ENCODE results near the gene LEMD3.

Gene LEMD3

DNA sequence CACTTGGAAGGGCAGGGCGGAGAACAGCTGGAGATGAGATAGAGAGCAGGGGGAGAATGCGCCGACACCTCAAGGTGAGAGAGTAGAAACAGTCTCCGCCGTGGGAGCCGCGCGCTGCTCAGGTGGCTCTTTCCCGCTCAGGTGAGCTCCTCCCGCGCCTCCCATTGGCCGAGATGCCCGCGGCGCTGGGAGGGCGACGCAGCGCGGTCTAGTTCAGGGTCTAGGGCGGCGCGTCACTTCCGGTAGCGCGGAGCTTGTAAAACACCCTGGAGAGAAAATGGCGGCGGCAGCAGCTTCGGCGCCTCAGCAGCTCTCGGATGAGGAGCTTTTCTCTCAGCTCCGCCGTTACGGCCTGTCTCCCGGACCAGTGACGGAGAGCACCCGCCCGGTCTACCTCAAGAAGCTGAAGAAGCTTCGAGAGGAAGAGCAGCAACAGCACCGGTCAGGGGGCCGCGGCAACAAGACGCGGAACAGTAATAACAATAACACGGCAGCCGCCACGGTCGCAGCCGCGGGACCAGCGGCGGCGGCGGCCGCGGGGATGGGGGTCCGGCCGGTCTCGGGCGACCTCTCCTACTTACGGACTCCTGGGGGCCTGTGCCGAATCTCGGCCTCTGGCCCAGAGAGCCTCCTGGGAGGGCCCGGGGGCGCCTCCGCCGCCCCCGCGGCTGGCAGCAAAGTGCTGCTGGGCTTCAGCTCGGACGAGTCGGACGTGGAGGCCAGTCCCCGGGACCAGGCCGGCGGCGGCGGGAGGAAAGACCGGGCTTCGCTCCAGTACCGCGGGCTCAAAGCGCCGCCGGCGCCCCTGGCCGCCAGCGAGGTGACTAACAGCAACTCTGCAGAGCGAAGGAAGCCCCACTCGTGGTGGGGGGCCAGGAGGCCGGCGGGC is at the start of gene LEMD3:
LEMD3 (plus strand) TSS at position 264 of the 889 bp plus-strand sequence; CDS start at position 278, 14 bp downstream.
- DNase-seq (ENCODE audit: low spot score): peak; percentile 88

DNA sequence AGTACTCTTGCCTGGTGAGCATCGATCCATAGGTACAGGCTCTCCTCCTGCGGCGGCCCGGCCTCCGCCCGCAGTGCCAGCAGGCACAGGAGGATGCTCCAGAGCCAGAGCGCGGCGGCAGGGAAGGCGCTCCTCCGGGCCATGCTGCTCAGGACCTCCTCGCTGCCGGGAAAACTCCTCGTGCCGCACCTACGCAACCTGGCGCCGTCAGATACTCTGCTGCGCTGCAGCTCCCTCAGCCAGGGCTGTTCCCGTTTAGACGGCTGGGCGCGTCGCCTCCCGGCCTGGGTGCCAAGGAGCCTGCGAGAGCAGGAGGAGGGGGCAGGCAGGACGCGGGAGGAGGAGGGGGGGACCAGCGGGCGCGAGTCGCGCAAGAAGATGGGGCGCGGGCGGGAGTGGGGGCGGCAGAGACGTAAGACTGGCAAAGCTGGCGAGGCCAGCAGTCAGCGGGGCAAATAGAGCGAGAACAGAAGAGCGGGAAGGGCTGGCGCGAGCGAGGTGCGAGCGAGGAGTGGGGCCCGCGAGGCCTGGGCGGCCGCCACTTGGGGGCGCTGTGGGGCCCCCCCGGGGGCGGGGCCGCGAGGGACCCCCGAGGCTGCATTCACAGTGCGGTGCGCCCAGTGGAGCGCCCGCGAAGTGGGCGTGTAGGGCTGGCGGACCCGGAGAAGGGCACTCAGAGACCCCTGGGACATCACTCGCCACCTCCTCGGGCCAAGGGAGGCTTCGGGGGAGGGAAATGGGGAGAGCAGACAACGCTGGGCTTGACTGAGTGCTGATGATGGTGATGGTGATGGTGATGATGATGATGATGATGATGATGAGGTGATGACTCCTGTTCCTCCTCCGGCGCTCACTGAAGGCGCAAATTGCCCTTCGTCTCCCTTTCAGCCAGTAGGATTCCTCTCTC is 48.1 kb upstream of the LEMD3 start, which contains the start of gene WIF1:
WIF1 (minus strand) TSS at position 257 of the 907 bp plus-strand sequence; CDS start at position 143, 114 bp downstream.
- no peak for DNase-seq (ENCODE audit: low spot score)

DNA sequence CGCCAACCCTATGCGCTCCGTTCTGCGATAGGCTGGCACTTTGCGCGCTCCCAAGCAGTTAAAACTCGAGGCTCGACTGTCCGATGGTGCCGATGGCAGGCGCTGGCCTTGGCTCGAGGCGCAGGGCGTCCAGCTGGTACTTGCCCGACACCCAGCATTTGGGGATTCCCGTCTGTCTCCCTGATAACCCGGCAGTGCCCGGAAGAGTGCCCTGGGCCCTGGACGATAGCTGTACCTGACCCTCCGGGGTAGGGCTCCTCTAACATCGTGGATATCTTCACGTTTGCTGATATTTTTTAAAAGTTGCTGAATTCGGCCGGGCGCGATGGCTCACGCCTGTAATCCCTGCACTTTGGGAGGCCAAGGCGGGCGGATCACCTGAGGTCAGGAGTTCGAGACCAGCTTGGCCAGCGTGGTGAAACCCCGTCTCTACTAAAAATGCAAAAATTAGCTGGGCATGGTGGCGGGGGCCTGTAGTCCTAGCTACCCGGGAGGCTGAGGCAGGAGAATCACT is 47.4 kb upstream of the LEMD3 start:
- DNase-seq (ENCODE audit: low spot score): no peak

DNA sequence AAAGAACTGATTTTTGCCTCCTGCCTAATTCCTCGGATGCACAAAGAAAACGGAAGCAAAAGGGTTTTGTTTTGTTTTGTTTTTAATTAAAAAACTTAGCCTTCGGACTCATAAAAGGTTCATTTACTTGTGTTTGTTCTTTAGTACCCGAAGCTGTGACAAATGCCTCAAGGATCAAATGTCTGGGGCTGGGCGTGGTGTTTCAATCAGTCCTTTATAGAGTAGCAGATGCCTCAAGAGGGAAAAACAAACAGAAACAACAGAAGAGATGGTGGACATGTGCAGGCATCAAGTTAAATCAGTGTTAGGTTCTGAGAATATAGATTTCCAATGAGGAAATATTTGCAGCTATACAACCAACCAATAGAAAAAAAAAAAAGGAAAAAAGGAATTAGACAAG is 46.7 kb upstream of the LEMD3 start:
- no peak for DNase-seq (ENCODE audit: low spot score)

DNA sequence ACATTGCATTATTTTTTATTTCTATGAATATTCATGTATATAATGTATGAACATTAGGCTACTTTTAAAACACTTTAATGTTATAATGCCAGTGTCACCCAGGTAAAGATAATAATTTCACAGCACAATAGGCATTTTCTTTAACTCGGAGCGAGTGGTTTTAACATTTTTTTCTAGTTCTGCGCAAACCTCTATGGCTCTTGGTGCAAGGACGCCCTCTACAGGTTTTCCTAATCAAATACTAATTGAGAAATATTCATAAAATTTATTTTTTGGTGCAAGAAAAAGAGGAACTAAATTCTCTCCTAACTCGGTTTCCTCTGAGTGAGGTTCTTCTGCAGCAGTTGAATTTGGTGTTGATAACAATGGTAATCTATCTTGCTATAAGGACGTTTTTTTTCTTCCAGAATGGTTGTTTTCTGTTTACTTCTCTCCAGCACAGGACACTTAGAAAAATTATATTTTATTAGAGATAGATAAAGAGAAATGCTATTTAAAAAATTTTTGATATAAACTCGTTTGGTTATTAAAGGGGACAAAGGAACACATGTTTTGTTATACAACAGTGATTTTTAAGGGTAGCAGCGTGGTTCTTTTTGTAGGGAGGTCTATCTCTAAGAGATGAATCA is 45.8 kb upstream of the LEMD3 start:
- DNase-seq (ENCODE audit: low spot score): peak; percentile 55

DNA sequence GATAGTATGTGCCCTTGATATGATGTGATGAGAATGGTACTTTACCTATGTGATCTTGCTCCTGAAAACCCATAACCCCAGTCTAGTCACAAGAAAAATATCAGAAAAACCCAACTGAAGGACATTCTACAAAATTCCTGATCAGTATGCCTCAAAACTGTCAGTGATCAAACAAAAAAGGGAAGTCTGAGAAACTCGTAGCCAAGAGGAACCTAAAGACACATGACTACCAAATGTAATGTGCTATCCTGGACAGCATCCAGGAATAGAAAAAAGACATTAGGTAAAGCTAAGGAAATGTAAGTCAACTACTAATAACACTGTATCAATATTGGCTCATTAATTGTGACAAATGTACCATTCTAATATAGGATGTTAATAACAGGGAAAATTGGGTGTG is 44.1 kb upstream of the LEMD3 start:
- peak; percentile 16 for DNase-seq (ENCODE audit: low spot score)

DNA sequence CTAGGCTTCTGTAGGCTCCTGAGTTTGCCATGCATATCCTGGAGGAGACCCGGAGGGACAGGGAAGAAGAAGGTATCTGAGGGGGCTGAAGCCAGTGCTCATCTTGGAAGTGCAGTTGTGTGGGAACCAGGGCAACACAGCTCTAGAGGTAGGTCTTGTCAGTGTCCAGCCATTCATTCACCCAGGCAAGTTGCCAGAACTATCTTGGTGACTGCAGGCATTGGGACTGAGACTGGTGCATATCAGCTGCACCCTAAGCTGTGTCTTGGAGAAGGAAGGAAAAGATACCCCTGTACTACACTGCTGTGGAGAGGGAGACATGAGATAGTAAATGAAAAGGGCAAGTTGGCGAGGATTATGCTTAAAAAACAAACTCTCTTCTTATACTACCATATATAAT is 43.4 kb upstream of the LEMD3 start:
- DNase-seq (ENCODE audit: low spot score): peak; percentile 84

DNA sequence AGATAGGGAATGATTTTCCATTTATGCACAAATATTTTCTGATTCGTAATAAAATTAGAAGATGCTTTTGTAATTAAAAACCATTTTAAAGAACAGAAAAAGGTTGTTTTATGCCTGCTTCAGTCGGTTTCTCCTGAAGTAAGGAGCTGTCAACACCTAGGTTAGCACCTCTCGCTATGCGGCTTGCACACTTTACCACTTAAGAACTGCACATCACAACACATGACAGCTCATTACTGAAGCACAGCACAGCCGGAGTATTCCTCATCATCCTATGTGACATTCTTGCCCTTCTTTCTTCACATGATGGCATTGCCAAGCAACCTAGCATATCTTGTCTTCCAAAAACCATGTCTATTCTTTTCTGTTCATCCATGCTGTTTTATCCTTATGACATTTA is 42.9 kb upstream of the LEMD3 start:
- peak; percentile 24 for DNase-seq (ENCODE audit: low spot score)

DNA sequence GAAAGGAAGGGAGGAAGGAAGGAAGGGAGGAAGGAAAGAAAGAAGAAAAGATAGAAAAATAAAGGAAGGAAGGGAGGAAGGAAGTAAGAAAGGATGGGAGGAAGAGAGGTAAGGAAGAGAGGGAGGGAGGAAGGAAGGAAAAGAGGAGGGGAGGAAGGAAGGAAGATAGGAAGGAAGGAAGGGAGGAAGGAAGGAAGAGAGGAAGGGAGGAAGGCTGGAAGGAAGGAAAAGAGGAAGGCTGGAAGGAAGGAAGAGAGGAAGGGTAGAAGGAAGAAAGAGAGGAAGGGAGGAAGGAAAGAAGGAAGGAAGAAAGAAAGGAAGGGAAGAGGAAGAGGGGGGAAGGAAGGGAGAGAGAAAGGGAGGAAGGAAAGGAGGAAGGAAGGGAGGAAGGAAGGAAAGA is 35.5 kb upstream of the LEMD3 start:
- no peak for DNase-seq (ENCODE audit: low spot score)

DNA sequence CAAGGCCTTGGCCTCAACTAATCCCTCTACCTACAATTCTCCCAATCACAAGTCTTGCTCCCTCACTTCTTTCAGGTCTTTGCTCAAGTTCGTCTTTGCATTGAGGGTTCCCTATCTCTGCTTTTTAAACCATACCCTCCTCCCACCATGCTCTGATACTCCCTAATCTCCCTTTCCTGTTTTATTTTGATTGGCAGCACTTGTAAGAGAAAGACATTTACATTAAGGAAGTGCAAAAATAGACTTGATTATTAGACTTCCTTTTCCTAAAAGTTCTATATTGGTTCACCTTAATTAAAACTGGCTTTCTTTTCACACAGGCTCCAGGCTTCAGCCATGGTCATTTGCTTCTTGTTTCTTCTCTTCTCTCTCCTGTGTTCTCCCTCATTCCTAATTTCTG is 30.0 kb upstream of the LEMD3 start:
- no peak for DNase-seq (ENCODE audit: low spot score)

DNA sequence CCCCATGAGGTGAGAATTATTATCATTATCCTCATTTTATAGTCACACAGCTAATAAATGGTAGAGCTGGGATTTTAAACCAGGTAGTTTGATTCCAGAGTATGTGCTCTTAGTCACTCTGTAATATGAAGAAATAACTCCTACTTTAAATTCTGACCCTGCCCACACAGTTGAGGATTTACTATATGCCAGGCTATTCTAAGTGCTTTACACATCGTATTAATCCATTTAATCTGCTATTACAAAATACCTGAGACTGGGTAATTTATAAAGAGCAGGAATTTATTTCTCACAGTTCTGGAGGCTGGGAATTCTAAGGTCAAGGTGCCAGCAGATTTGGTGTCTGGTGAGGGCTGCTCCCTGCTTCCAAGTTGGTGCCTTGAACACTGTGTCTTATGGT is 28.6 kb upstream of the LEMD3 start:
- DNase-seq (ENCODE audit: low spot score): no peak

DNA sequence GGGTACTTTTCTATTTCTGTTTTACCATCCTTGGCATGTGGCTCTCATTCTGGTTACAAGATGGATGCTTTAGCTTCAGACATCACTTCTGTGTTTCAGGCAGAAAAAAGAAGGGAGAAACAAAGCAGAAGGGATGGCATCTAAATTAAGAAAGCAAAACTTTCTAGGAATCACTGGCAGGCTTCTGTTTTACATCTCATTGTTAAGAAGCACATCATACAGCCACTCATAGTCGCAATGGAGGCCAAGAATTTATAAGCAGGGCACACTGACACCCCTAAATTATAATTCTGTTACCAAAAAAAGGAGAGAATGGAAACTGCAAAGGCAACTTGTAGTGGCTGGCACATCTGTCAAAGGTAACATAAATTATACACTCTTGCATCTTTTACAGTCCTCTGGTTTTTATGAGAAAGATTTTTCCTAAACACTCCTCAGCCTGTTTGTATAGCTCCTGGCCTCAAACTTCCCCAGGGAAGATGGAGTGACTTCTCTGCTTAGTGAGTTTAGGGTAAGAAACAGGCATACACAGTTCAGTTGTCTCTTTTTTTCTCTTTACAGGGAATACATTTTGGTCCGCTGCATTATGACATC is 22.0 kb upstream of the LEMD3 start:
- DNase-seq (ENCODE audit: low spot score): no peak

DNA sequence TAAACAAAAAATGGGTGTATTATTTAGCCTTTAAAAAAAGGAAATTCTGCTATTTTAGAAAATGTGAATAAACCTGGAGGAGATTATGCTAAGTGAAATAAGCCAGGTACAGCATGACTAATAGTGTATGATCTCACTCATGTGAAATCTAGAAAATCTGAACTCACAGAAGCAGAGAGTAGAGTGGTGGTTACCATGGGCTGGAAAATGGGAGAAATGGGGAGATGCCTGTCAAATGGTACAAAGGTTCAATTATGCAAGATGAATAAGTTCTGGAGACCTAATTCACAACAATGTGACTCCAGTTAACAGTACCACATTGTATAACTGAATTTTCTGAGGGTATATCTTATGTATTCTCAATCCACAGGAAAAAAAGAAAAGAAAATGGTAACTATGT is 17.4 kb upstream of the LEMD3 start:
- no peak for DNase-seq (ENCODE audit: low spot score)

DNA sequence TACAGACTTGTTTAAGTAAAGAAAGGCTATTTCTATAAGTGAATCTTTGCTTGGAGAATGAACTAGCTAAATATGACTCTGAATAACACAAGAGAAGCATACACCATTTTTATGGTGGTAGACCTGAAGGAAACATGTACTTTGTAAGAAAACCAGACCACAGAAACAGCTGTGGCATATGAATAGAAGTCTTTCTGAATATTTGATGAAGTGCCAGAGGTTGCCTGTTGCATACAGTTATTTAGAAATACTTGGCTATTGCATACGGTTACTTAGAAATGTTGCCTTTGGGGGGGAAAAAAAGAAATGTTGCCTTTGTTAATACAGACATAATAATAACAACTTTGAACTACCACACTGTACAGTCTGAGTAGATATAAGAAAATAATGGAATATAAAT is 16.8 kb upstream of the LEMD3 start:
- DNase-seq (ENCODE audit: low spot score): no peak

DNA sequence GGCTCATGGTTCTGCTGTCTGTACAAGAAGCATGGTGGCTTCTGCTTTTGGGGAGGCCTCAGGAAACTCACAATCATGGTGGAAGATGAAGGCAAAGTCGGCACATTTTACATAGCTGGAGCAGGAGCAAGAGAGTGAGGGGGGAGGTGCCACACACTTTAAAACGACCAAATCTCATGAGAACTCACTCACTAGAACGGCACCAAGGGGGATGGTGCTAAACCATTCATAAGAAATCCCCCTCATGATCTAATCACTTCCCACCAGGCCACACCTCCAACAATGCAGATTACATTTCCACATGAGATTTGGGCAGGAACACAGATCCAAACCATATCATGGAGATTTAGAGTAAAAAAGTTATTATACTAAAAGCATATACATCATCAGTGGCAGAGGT is 13.6 kb upstream of the LEMD3 start:
- no peak for DNase-seq (ENCODE audit: low spot score)

DNA sequence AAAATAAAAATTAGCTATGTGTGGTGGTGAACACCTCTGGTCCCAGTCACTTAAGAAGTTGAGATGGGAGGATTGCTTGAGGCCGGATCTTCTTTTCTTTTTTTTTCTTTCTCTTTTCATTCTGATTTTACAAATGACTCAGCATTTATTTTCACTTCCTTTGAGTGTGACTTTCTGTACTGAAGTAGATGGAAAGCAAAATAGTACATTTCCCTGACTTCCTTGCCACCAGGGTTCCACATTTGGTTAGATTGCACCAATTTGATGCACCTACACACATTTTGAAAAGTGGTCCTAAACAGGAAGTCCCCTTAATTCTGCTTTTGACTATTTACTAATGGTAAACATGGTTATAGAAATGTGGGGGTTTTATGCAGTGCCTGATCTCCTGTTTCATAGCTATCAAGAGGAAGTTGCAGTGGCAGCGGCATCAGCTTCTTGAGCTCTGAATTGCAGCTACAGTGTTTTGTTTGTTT is 13.0 kb upstream of the LEMD3 start:
- no peak for DNase-seq (ENCODE audit: low spot score)

DNA sequence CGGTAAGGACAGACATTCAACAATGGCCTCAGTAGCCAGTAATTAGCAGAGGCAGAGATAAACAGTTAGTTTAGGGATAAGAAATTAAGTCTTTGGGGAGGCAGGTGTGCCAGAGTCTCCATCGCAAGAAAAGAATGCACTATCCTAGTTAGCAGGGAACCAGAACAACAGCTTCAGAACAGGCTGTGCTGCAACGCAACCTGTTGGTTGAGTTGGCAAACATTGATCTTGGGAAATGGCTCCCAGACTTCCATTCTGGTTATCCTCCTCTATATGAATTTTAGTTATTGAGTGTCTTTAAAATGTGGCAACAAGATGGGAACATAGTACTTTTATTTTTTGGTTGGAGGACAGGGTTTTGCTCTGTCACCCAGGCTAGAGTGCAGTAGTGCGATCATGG is 12.3 kb upstream of the LEMD3 start:
- no peak for DNase-seq (ENCODE audit: low spot score)

DNA sequence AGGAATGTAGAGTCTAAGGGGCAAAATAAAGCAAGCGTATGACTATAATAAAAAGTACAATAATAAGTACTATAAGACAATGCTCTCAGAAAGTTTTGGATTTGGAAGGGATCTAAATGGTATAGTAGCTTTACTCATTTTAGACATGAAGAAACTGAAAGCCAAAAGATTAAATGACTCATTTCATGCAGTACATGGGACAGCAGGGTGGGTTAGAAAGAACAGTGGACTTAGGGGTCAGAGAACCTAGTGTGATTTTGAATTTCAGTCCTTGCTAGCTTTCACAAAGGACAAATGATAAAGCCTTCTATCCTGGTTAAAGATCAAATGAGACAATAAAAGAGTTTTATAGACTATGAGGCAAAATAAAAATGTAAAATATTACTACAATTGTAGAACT is 6.8 kb upstream of the LEMD3 start:
- DNase-seq (ENCODE audit: low spot score): no peak

DNA sequence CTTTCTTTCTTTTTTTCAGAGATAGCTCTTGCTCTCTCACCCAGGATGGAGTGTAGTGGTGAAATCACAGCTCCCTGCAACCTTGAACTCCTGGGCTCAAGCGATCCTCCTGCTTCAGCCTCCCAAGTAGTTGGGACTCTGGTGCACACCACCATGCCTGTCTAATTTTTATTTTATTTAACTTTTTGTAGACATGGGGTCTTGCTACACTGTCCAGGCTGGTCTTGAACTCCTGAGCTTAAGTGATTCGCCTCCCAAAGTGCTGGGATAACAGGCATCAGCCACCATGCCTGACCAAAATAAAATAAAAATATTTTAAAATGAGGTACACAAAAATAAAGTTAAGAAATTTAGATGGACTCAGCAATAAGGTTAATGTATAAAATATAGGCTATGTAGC is 5.1 kb upstream of the LEMD3 start:
- DNase-seq (ENCODE audit: low spot score): no peak

DNA sequence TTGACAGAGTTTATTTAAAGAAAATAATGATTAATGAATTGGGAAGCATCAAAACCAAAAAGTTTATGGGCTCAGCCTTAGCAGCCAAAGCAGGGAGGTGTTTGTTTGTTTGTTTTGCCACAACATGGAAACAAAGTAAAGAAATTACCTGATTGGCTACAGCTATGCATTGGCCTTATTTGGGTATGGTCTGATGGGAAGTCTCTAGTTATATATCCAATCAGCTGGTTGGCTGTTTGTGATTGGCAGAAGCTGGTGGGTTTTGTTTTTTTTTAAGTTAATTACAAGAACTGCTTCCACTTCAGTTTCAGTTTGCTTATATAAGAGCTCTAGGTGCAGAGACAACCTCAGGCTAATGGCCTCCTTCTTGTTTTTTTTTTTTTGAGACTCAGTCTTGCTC is 4.6 kb upstream of the LEMD3 start:
- no peak for DNase-seq (ENCODE audit: low spot score)

DNA sequence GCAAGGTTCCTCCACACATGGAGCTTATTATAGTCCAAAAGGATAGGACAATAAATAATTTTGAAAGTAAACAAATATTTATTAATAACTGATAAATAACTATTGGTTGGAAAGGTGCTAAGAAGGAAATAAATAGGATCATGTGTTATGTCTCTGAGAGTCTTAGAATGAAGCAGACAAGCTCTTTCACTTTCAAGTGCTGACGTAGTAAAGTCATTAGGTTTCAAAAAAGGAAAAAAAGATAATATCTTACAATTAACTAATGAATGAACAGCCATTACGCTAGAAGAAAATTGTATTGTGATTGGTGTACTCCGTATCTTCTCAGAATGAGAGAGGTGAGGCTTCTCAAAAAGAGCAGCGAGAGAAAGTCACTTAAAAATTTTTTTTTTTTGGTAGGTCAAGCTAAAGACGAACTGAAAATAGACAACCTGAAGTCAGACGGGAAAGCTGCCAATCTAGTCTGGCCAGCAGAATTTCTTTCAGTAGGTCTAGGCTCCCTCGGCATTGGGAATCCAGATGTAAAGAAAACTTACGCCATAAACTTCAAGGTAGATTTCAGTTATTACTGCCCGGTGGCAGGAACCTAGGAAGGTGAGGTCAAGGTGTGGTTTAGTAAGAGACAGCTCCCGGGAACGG is 583 bp upstream of the LEMD3 start:
- no peak for DNase-seq (ENCODE audit: low spot score)
